Activated CD4-positive, CD25-positive, alpha-beta regulatory T cell (primary cell): ENCODE measurements around the gene FNDC3B.
"Not testable (repeated sequence)": the region's sequence is repeated elsewhere in the genome, so short reads cannot be mapped to it uniquely, and the experiment has no call there.

Experiments used
- DNase-seq, 4 experiments: peaks; one replicate each; lab custom pipeline; 2025; lab: John Stamatoyannopoulos, UW

The FNDC3B gene

DNA sequence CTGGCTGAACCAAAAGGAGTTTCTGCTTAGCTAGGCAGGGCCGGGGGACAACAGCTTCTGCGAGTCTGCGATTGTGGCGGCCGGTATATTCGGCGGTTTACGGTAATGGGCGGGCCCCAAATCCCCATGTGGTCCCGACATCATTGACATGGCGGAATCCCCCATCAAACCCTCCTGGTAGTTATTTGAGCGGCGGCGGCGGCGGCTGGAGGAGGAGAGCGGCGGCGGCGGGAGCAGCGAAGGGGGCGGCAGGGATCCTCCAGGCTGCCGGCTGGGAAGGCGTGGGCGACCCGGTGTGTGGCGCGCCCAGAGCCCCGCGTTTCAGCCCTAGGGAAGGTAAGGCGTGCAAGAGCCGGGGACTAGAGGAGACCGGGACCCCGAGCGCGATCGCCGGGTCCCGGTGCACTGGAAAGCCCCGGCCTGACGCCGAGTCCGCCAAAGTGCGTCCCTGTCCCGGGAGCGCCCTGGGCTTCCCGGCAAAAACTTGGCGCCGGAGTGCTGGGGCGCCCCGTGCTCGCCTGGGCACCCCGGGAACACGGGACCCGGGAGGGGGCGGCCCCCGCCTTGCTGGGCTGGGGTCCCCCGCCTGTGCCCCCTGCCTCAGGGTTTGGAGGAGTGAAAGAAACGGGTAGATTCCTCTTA, at the start of gene FNDC3B:
FNDC3B (plus strand) TSS at position 143 of the 642 bp plus-strand sequence. CDS start 72,902 bp downstream, outside the sequence.
- DNase-seq, result peak; percentile 76 to 86 (median 77)

GRCh38 chr3:171990239-171990638, 49.1 kb upstream of the FNDC3B start:
- DNase-seq, result not testable (repeated sequence)

- DNase-seq, result no peak
Measured at GRCh38 chr3:171991166-171991565, 48.2 kb upstream of the FNDC3B start.

DNA sequence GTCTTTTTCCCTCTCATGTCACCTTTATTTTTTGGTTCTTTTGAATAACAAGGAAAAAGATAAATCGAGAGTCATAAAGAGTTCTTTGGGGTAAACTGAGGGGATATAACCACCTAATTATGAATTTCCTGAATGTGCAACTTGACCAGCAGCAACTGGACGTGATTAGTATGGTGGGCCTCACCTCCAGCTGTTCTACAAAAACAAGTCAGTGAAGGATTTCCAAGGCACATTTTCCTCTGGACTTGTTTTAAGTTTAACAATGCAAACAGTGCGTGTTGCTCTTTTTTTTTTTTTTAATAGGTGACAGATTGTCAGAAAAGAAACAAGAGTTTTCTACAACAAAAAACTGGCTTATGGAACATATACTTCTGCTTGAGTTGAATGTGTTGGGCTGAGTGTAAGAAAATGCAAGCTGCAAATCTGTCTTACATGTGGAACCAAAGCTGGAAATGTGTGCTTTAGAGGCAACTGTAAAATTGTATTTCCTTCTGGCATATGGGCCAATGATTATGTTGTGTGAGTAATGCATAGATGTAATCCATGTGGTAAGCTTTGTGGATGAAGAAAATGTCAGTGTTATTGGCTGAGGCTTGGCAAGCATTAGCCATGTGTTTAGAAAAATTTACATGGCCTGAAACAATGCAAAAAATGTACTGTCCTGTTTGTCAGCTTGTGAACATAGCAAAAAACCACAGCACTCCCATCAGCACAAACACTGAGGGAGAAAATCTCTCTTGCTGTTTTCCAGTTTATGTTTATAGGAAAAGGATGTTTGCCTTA, 44.5 kb upstream of the FNDC3B start:
- DNase-seq, result no peak

GRCh38 chr3:171995486-171995885, 43.9 kb upstream of the FNDC3B start:
- no peak for DNase-seq

DNA sequence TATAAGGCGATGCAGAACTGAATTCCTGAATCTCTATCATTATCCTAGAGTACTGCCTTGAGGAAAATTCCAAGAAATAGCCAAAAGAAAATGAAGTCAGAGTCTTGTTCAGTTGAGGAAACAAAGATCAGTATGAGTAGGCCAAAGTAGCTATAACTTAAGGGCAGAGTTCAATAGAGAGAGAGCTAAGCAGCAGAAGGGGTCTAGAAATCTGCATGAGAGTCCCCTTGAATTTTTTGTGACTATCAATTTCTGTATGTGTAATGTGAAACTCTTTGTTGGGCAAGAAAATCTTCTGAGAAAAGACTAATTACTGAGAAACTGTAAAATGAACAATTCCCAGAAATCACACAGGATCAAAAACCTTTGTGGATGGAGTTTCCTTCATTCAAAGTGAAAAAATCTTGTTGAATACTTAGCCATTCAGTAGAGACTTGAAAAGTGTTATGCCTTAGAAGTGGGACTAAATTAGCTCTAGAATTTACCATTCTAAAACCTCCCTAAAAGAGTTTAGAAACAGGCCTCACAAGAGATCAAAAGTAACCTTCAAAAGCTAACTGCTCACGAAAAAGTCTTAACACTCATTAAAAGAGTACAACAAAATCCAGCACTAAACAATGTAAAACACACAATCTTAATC, 43.1 kb upstream of the FNDC3B start:
- DNase-seq, result no peak

GRCh38 chr3:171998731-171999130, 40.6 kb upstream of the FNDC3B start:
- DNase-seq, result not testable (repeated sequence)

GRCh38 chr3:172001616-172002015, 37.8 kb upstream of the FNDC3B start:
- not testable (repeated sequence) for DNase-seq

GRCh38 chr3:172002512-172003078, 36.8 kb upstream of the FNDC3B start:
- no peak for DNase-seq

- no peak for DNase-seq
Measured at GRCh38 chr3:172003146-172003545, 36.2 kb upstream of the FNDC3B start.

GRCh38 chr3:172007065-172007370, 32.4 kb upstream of the FNDC3B start:
- DNase-seq, result no peak

DNA sequence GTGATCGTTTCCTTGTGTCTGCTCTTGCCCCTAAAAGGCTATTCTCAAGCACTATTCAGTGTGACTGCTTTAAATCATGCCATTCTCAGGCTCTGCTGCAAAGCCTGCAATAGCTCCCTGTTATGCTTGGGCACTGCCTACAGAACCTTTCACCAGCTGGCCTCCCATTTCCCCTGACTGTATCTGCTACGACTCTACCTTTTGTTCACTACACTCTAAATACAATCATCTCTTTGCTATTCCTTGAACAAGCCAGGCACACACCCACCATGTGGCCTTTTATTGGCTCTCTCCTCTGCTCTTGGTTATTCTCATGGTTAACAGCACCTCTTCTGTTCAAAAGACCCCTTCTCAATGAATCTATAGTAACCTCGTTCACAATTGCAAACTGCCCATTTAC, 29.6 kb upstream of the FNDC3B start:
- no peak for DNase-seq

DNA sequence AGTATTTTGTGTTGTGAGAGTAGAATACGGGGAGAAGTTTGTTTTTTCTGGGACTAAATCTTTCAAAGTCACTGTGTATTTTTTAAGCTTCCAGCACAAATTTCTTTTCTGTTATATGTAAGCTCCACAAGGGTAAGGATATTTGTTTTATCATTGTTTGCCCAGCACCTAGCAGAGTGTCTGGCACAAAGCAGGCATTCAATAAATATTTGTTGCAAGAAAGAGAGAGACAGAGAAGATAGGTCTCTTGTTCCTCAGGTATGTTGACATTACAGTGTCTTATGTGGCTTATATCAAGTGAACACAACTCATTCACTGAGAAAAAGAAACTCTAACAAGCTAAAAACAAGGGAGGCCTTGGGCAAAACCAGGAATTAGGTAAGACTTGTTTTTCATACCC, 26.6 kb upstream of the FNDC3B start:
- no peak for DNase-seq

DNA sequence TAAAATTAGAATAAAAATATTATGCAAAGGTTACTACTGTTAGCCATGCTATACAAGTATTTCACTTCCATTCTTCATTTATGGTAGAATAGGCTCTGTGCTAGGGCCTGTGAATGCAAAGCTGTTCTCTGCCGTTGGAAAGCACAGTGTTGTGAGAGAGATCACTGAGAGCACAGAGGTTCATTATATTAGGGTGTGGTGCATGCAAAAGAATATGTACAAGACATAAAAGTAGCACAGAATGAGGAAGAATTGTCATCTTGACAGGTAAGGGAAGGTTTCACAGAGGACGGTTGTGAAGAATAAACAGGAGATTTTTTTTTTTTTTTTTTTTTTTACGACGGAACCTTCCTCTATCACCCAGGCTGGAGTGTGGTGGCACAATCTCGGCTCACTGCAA, 25.2 kb upstream of the FNDC3B start:
- DNase-seq, result no peak

DNA sequence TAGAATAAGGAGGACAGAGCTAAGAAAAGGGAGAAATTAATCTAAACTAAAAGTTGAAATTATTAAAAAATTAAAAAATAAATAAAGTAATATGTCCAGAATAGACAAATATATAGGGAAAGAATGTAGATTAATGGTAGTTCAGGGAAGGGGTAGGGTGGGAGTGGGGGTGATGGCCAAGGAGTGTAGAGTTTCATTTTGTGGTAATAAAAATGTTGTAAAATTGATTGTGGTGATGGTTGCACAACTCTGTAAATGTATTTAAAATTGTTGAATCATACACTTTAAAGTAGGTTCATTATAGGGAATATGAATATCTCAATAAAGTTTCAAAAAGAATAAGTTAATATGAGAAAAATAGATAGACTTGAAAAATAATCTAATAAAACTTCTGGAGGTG, 21.0 kb upstream of the FNDC3B start:
- DNase-seq, result no peak

DNA sequence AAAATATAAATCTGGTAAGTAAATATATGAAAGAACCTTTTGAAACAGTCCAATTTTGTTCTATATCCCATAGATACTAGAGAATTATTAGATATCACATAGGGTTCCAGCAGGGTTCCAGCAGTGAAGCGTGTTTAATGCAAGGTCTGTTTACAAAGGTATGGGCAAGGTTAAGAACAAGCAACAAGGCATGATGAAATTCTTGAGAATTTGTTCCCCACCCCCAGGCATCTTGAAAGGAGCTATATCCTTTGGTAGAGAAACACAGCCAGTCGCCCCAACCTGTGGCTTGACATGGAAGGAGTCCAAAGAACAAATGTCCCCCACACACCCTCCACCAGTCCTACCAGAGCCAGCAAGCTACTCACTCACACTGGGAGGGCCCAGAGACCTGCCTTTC, 18.6 kb upstream of the FNDC3B start:
- no peak for DNase-seq

GRCh38 chr3:172021164-172021563, 18.2 kb upstream of the FNDC3B start:
- no peak for DNase-seq

GRCh38 chr3:172021859-172022258, 17.5 kb upstream of the FNDC3B start:
- DNase-seq, result no peak

GRCh38 chr3:172023915-172024314, 15.5 kb upstream of the FNDC3B start:
- no peak for DNase-seq

DNA sequence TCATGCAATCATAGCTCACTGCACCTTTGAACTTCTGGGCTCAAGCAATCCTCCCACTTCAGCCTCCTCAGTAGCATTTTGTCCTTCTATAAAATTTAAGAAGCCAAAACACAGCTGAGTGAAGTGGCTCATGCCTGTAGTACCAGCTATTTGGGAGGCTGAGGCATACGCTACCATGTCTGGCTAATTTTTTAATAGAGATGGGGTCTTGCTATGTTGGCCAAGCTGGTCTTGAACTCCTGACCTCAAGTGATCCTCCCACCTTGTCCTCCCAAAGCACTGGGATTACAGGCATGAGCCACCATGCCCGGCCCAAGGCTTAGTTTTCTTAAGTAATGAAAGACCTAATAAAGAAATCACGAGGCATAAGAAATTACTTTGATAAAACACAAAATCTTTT, 14.7 kb upstream of the FNDC3B start:
- no peak for DNase-seq

DNA sequence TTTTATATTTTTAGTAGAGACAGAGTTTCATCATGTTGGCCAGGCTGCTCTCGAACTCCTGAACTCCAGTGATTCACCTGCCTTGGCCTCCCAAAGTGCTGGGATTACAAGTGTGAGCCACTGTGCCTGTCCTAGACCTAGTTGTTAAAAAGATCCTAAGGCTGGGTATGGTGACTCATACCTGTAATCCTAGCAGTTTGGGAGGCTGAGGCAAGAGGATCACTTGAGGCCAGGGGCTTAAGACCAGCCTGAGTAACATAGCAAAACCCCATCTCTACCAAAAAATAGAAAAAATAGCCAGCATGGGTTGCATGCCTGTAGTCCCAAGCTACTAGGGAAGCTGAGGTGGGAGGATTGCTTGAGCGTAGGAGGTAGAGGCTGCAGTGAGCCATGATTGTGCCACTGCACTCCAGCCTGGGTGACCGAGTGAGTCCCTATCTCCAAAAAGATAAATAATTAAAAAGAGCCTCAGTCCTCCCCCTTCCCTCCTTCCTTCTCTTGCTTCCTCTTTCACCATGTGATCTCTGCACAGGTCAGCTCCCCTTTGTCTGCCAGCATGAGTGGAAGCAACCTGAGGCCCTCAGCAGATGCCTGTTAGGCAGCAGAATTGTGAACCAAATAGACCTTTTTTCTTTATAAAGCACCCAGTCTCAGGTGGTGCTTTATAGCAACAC, 9.8 kb upstream of the FNDC3B start:
- DNase-seq, result no peak

DNA sequence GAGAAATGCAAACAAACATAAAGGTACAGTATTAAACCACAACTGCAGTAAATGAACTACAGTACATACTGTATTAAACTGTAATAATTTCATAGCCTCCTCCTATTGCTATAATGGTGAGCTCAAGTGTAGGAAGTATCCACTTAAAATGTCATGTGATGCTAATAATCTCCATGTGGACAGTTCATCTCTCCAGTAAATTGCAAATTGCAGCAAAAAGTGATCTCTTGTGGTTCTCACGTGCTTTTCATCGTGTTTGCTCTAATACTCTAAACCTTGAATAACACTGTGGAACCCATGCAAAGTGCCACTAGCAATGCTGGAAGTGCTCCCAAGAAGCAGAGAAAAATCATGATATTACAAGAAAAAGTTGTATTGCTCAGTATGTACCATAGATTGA, 9.2 kb upstream of the FNDC3B start:
- no peak for DNase-seq
